Ascending aorta (tissue), 2 donors: ENCODE measurements around the gene VAT1L. TPM values are rescaled to one million over a fixed set of nuclear protein-coding genes. Genes with fewer than 3 reads are reported as not detected.
"Not testable (repeated sequence)": the region's sequence is repeated elsewhere in the genome, so short reads cannot be mapped to it uniquely, and the experiment has no call there.

Source experiments
- DNase-seq, 2 donors: peaks; one replicate each; pipeline ENCODE4 v3.0.0-alpha.2; 2019; ENCODE audit warnings: low spot score in 2 of 2
- H3K27ac ChIP-seq, 2 donors: fragments of 200-600 bp; sonication (generic); one replicate each; pipeline ENCODE4 v1.5.1; 2016 to 2017; ENCODE audit warnings: mild to moderate bottlenecking in 1 of 2
- H3K27me3 ChIP-seq: fragments of 200-600 bp; sonication (generic); one replicate; pipeline ENCODE4 v1.5.1; 2017
- H3K36me3 ChIP-seq, 2 donors: fragments of 200-600 bp; sonication (generic); one replicate each; pipeline ENCODE4 v1.5.1; 2016
- H3K4me1 ChIP-seq, 2 donors: fragments of 200-600 bp; sonication (generic); one replicate each; pipeline ENCODE4 v1.5.1; 2016 to 2017; ENCODE audit warnings: mild to moderate bottlenecking in 1 of 2
- H3K4me3 ChIP-seq, 2 donors: fragments of 200-600 bp; sonication (generic); one replicate each; pipeline ENCODE4 v1.5.1; 2016 to 2017; ENCODE audit warnings: mild to moderate bottlenecking in 1 of 2
- H3K9me3 ChIP-seq, 2 donors: fragments of 200-600 bp; sonication (generic); one replicate each; pipeline ENCODE4 v1.5.1; 2016
- intact Hi-C: fragments of 100-400 bp; cut with DNase I; formaldehyde crosslinking; loops from one replicate; pipeline ENCODE4 v1.15.1; 2023
- total RNA-seq: library from RNA; depleted of rRNA; stranded (reverse); fragments of >200 nt; gene quantifications from one replicate; pipeline ENCODE4 v1.1.0, GENCODE V29; 2016
- TF ChIP-seq, protein P1 (sequence below), 3 experiments: fragments of 200-600 bp in 2 of 3; fragments of 450-650 bp in 1 of 3; sonication (generic) in 2 of 3; IDR thresholded peaks; one replicate each; pipeline ENCODE4 v1.5.1; 2016 to 2019; ENCODE audit warnings: antibody characterized with exemption in 3 of 3, mild to moderate bottlenecking in 1 of 3, moderate library complexity in 1 of 3

Gene VAT1L
- total RNA-seq, 1 donor from 2014 or later, result 12.6 TPM

DNA sequence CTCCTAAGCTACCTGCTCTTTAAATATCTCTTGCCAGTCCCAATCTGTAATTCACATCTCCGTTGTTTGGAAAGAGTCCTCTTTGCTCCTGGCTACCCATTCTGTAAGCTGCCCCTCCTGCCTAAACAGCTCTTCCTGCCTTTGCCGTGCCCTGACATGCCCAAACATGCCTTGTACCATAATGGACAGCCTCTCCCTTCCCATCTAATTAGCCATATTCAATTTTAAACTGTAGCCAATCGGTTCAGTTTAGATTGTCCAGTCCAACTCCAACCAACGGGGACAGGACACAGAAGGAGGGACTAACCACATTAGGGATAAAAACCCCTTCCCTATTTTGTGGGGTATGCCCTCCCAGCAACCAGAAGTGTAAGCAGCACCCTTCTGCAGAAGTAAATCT, 203.3 kb downstream of the VAT1L start:
- no peak for DNase-seq
- Histone ChIP-seq H3K27ac (peak overlapping the region; percentile 84 to 85), H3K4me3 (no peak overlapping the region), H3K27me3 (no peaks in the 10 kb centered on the region), H3K36me3 (no peaks in the 10 kb centered on the region), H3K4me1 (peaks cover 0 to 12% of the 10 kb centered on the region in 2 donors), H3K9me3 (peaks cover 0 to 20% of the 10 kb centered on the region in 2 donors)
- intact Hi-C loops, result loop anchor here (5.0 kb wide), 1 partner anchor 799 kb away; the partner anchor contains the start of gene MON1B
- TF ChIP-seq, protein P1, sequence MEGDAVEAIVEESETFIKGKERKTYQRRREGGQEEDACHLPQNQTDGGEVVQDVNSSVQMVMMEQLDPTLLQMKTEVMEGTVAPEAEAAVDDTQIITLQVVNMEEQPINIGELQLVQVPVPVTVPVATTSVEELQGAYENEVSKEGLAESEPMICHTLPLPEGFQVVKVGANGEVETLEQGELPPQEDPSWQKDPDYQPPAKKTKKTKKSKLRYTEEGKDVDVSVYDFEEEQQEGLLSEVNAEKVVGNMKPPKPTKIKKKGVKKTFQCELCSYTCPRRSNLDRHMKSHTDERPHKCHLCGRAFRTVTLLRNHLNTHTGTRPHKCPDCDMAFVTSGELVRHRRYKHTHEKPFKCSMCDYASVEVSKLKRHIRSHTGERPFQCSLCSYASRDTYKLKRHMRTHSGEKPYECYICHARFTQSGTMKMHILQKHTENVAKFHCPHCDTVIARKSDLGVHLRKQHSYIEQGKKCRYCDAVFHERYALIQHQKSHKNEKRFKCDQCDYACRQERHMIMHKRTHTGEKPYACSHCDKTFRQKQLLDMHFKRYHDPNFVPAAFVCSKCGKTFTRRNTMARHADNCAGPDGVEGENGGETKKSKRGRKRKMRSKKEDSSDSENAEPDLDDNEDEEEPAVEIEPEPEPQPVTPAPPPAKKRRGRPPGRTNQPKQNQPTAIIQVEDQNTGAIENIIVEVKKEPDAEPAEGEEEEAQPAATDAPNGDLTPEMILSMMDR (IDR thresholded peaks at IDR 0.05), result no peak

DNA sequence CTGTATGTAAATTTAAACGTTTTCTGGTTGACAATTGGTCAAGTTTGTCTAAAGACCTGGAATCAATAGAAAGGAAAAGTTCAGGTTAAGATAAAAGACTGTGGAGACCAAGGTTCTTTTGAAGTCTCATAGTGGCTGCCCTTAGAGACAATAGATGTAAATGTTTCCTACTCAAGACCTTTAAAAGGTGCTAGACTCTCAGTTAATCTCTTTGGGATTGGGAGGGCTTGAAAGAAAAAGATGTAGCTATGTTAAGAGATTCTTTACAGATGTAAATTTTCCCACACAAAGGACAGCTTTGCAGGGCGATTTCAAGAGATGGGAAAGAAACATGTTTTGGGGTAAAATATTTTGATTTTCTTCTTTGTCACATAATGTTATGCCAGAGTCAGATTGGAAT, 204.0 kb downstream of the VAT1L start:
- not testable (repeated sequence) for H3K27me3 ChIP-seq, H3K4me3 ChIP-seq, DNase-seq, H3K36me3 ChIP-seq, H3K4me1 ChIP-seq
- Histone ChIP-seq H3K9me3 (peaks cover 0 to 27% of the 10 kb centered on the region in 2 donors), H3K27ac (peak overlapping the region; percentile 84 to 85)
- intact Hi-C loops, result loop anchor here (5.0 kb wide), 1 partner anchor 800 kb away; the partner anchor contains the start of gene MON1B

DNA sequence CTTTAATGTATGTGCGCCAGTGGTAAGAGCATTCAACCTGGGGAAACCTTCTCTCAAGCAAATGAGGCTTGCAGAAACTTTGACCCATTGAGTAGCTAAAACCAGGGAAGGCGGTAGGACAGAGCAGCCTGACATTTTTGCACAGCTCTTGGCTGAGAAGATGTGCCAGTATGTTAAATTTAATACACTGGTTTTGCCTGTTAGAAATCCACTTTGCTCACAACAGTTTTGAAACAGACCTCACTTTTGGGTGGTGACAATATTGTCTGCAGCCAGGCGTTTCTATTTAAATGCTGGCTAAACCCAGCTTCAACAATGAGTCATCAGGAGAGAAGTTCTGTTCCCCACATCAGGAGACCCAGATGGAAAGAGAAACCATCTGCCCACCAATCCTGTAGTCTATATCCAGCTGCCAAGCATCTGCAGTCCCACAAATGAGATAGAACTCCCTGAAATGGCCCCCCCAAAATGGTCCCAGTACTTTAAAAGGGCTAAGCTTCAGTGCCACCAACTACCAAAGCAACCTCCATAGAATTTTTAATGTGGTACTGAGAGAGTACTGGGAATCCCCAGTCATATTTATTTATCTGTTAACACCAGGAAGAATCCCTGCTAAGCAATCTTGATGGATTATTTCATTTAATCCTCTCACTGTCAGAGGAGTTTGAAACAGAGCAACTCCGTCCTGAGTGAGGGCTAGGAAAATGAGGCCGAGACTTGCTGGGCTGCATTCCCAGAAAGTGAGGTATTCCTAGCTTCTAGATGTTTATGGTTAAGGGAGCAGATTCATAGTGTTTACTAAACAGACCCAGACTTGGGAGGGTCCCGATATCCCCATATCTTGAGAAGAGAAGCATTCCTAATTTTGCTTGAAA, 205.0 kb downstream of the VAT1L start:
- H3K36me3 ChIP-seq, result no peaks in the 10 kb centered on the region
- H3K9me3 ChIP-seq, result peaks cover 0 to 30% of the 10 kb centered on the region in 2 donors
- peak overlapping the region in 1 of 2 donors; percentile 6 for H3K4me3 ChIP-seq
- TF ChIP-seq, protein P1 (IDR thresholded peaks at IDR 0.05), result no peak
- peak overlapping the region; percentile 84 to 85 for H3K27ac ChIP-seq
- no peaks in the 10 kb centered on the region for H3K27me3 ChIP-seq
- intact Hi-C loops, result loop anchor here (5.0 kb wide), 1 partner anchor 801 kb away; the partner anchor contains the start of gene MON1B
- H3K4me1 ChIP-seq, result peaks cover 0 to 3% of the 10 kb centered on the region in 2 donors
- no peak for DNase-seq

DNA sequence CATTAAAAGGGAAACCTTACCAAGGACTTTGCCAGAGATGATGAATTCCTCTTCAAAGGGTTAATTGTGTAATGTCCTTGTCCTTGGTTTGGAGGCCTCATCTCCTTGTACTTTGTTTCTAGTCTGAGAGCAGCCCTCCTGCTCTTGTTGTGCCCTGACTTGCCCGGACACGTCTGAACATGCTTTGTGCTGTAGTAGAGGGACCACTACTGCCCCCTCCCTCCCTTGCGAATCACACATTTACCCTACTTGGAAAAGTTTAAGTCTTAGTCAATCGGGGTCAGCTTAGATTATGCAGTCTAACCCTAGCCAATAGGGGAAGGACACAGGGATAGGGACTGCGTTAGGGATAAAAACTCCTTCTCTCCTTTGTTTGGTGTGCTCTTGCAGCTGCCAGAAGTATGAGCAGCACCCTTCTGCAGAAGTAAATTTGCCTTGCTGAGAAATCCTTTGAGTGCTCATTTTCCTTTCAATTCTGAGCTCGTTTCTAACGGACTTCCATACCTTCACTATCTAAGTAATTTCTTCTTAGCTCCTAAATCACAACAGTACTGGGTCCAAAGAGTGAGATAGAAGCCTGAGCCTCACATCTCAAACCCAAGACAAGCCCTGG, 207.6 kb downstream of the VAT1L start:
- no peak for DNase-seq
- peaks cover 0 to 30% of the 10 kb centered on the region in 2 donors for H3K9me3 ChIP-seq
- H3K27me3 ChIP-seq, result no peaks in the 10 kb centered on the region
- no peaks in the 10 kb centered on the region for H3K4me1 ChIP-seq
- no peaks in the 10 kb centered on the region for H3K36me3 ChIP-seq
- intact Hi-C loops, result no loop called here
- no peak overlapping the region for H3K27ac ChIP-seq
- no peak overlapping the region for H3K4me3 ChIP-seq
- TF ChIP-seq, protein P1 (IDR thresholded peaks at IDR 0.05), result no peak

DNA sequence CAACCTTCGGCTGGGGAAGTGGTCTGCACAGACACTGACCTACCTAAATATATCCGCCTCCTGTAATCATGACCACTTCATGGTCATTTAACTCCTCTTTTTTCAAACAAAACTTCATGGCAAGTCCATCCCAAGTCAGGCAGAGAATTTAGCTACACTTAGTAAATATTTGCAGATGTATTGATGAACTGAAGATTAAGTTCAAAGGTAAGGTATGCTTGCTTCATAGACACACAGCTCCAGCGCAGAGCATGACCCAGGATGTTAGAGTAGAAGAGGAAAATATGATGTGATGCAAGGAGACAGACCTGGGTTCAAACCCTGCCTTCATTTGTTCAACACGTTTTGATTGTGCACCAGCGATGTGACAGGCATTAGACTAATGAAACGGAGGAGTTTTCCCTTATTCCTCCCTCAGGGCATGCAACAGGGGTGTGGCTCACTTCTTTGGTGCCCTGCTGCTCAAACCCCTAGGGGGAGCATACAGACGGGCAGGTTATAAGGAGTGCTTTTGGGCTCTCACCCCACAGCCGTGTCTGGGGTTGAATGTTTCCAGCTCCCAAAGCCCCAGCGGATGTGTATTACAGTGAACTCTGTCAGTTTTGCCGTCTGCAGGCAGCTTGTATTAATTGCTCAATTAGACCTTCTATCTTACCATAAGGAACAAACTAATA, 210.1 kb downstream of the VAT1L start:
- Histone ChIP-seq H3K4me3 (no peak overlapping the region), H3K27ac (no peak overlapping the region), H3K27me3 (no peaks in the 10 kb centered on the region), H3K9me3 (peaks cover 0 to 23% of the 10 kb centered on the region in 2 donors), H3K4me1 (no peaks in the 10 kb centered on the region), H3K36me3 (no peaks in the 10 kb centered on the region)
- intact Hi-C loops, result no loop called here
- no peak for DNase-seq
- TF ChIP-seq, protein P1 (IDR thresholded peaks at IDR 0.05), result no peak
